Endothelial cell of umbilical vein (primary cell): ENCODE measurements around the gene CHRNA1. TPM values are rescaled to one million over a fixed set of nuclear protein-coding genes. Genes with fewer than 3 reads are reported as not detected.
A peak's percentile ranks its signal among the peaks of the same experiment; 100 is the strongest.

Source experiments
- BruUV-seq: library from RNA; stranded (reverse); fragments of 400-500 nt; replicated peaks from 2 replicates; lab custom pipeline; 2021; lab: Mats Ljungman, UMichigan
- CTCF ChIA-PET: fragments of 300-600, 350-600 bp; sonication (Branson Sonifier 250); formaldehyde crosslinking; loops from one replicate; lab custom pipeline; 2021; ENCODE audit warnings: antibody characterized with exemption, inconsistent platforms; lab: Charles Lee
- POLR2A ChIA-PET: fragments of 300-600, 350-600 bp; sonication (Branson Sonifier 250); formaldehyde crosslinking; loops from one replicate; lab custom pipeline; 2021; ENCODE audit warnings: antibody characterized with exemption, inconsistent platforms; lab: Charles Lee
- DNase-seq: peaks from one replicate; pipeline ENCODE4 v3.0.0-alpha.2; 2011; ENCODE audit warnings: low read depth, low spot score
- FAIRE-seq: peaks from 2 replicates; lab custom pipeline; 2011; peaks lifted over from hg19 to GRCh38; lab: Jason Lieb, UNC
- H2AFZ ChIP-seq: 2 replicates; pipeline ENCODE4 v1.6.0; 2012; ENCODE audit warnings: low read depth, low read length, control low read depth, inconsistent platforms
- H3K27ac ChIP-seq: 2 replicates; pipeline ENCODE4 v1.5.1; 2011; ENCODE audit warnings: low read depth, mild to moderate bottlenecking, control low read depth, low read length, moderate library complexity; ENCODE audit not compliant: insufficient read depth
- H3K27me3 ChIP-seq, 2 experiments: 2 replicates each; pipeline versions ENCODE4 v1.6.0 to v1.6.1; 2011; ENCODE audit warnings: low read length in 2 of 2, mixed read lengths in 1 of 2; ENCODE audit not compliant: control insufficient read depth in 2 of 2, insufficient read depth in 2 of 2
- H3K36me3 ChIP-seq, 2 experiments: 2 replicates in 1 of 2; 3 replicates in 1 of 2; pipeline ENCODE4 v1.5.1; 2011; ENCODE audit warnings: low read length in 2 of 2, mild to moderate bottlenecking in 1 of 2, moderate library complexity in 1 of 2; ENCODE audit not compliant: control insufficient read depth in 2 of 2, insufficient read depth in 2 of 2; ENCODE audit errors: extremely low read depth in 1 of 2
- H3K4me1 ChIP-seq: 3 replicates; pipeline ENCODE4 v1.5.1; 2011; ENCODE audit warnings: mild to moderate bottlenecking, low read length; ENCODE audit not compliant: control insufficient read depth, insufficient read depth; ENCODE audit errors: extremely low read depth
- H3K4me2 ChIP-seq: 2 replicates; pipeline ENCODE4 v1.6.1; 2011; ENCODE audit warnings: low read length, control low read depth, mixed read lengths; ENCODE audit not compliant: insufficient read depth
- H3K4me3 ChIP-seq, 3 experiments: fragments of 200-600 bp in 1 of 3; sonication (generic), shearing (Covaris generic) in 1 of 3; replicated peaks in 1 of 3; 2 replicates each; pipeline ENCODE4 v1.5.1; 2011 to 2016; ENCODE audit warnings: control low read depth in 3 of 3, low read length in 3 of 3, mild to moderate bottlenecking in 2 of 3, inconsistent platforms in 1 of 3, low read depth in 1 of 3, moderate library complexity in 1 of 3; ENCODE audit not compliant: insufficient read depth in 1 of 3
- H3K79me2 ChIP-seq: 2 replicates; pipeline ENCODE4 v1.6.0; 2012; ENCODE audit warnings: low read length, inconsistent platforms; ENCODE audit not compliant: control insufficient read depth, insufficient read depth
- H3K9ac ChIP-seq: replicated peaks from 2 replicates; pipeline ENCODE3; 2011; ENCODE audit warnings: low read length, control low read depth; ENCODE audit not compliant: insufficient read depth; ENCODE audit errors: extremely low read depth
- H3K9me1 ChIP-seq: replicated peaks from 3 replicates; pipeline ENCODE4 v1.6.0; 2011; ENCODE audit warnings: mild to moderate bottlenecking, low read length; ENCODE audit not compliant: control insufficient read depth, insufficient read depth; ENCODE audit errors: extremely low read depth
- H3K9me3 ChIP-seq: replicated peaks from 2 replicates; pipeline ENCODE4 v1.5.1; 2012; ENCODE audit warnings: low read length, inconsistent platforms; ENCODE audit not compliant: control insufficient read depth, insufficient read depth
- H4K20me1 ChIP-seq: replicated peaks from 2 replicates; pipeline ENCODE3; 2011; ENCODE audit warnings: mild to moderate bottlenecking, low read length; ENCODE audit not compliant: control insufficient read depth, insufficient read depth; ENCODE audit errors: extremely low read depth
- EZH2 ChIP-seq: IDR thresholded peaks from 2 replicates; pipeline ENCODE4 v1.6.1; 2012; ENCODE audit warnings: borderline replicate concordance, low read depth, mild to moderate bottlenecking, moderate library complexity, low read length, inconsistent platforms; ENCODE audit not compliant: severe bottlenecking
- FOS ChIP-seq: IDR thresholded peaks from 2 replicates; pipeline ENCODE4 v1.6.1; 2011; ENCODE audit warnings: mild to moderate bottlenecking, low read length, moderate library complexity, borderline replicate concordance; ENCODE audit not compliant: insufficient read depth
- JUN ChIP-seq: IDR thresholded peaks from 2 replicates; pipeline ENCODE4 v1.6.1; 2011; ENCODE audit warnings: borderline replicate concordance, low read depth; ENCODE audit not compliant: insufficient read length, insufficient read depth
- dilution Hi-C: fragments of 300-500 bp; cut with MboI; formaldehyde crosslinking; loops from one replicate; pipeline ENCODE4 v1.15.0; 2019; ENCODE audit warnings: low sequenced_read_pairs; ENCODE audit not compliant: extremely low pct_ligation_motif_present
- intact Hi-C: fragments of 100-400 bp; cut with micrococcal nuclease; formaldehyde crosslinking; loops from one replicate; pipeline ENCODE4 v1.10.0; 2022
- polyA plus RNA-seq, 4 experiments: library from polyadenylated mRNA; depleted of rRNA in 3 of 4; stranded (reverse) in 3 of 4; unstranded in 1 of 4; fragments of >200 nt; gene quantifications; 2 replicates each; pipeline versions ENCODE4 v1.2.1 to v1.2.3, GENCODE V29; 2011 to 2012; ENCODE audit warnings: missing spikeins in 1 of 4
- total RNA-seq: library from RNA; stranded (reverse); gene quantifications from 2 replicates; pipeline ENCODE4 v1.2.3, GENCODE V29; 2021
- TF ChIP-seq, protein P1 (sequence below), 2 donors: IDR thresholded peaks; 1 replicate in 1 of 2; 2 replicates in 1 of 2; pipeline ENCODE4 v1.5.1; 2011; ENCODE audit warnings: low read length in 2 of 2, mild to moderate bottlenecking in 2 of 2, moderate library complexity in 2 of 2, control low read depth in 1 of 2, inconsistent platforms in 1 of 2, low read depth in 1 of 2; ENCODE audit not compliant: insufficient read depth in 1 of 2; ENCODE audit errors: extremely low read depth in 1 of 2

CHRNA1 gene
- total and polyA plus RNA-seq, 2 donors (not counting 3 experiments of a cell fraction or from before 2014, with no cell fraction given), result 11.3 to 18.2 TPM

GRCh38 chr2:174730698-174731018 is 33.6 kb downstream of the CHRNA1 start:
- Histone ChIP-seq H3K4me2 (peak overlapping the region; percentile 41), H3K4me3 (no peak overlapping the region), H3K9ac (no peak overlapping the region), H3K36me3 (no peaks in the 10 kb centered on the region), H2AFZ (peak overlapping the region; percentile 93), H3K27ac (no peak overlapping the region), H3K27me3 (peaks cover 15 to 19% of the 10 kb centered on the region in 2 experiments), H4K20me1 (no peaks in the 10 kb centered on the region), H3K4me1 (peaks cover 8% of the 10 kb centered on the region), H3K9me1 (no peaks in the 10 kb centered on the region), H3K9me3 (no peaks in the 10 kb centered on the region), H3K79me2 (no peaks in the 10 kb centered on the region)
- ChIA-PET POLR2A (no interaction called here), CTCF (interaction anchor here (0.9 to 2.0 kb wide), 4 partner anchors 17 to 35 kb away, joined by 3 to 11 read pairs (median 8); no protein-coding TSS in a partner anchor)
- intact Hi-C loops (no loop called here), dilution Hi-C loops (no loop called here)
- no peak for DNase-seq
- no peak for TF ChIP-seq EZH2
- TF ChIP-seq JUN, result no peak
- TF ChIP-seq, protein P1, sequence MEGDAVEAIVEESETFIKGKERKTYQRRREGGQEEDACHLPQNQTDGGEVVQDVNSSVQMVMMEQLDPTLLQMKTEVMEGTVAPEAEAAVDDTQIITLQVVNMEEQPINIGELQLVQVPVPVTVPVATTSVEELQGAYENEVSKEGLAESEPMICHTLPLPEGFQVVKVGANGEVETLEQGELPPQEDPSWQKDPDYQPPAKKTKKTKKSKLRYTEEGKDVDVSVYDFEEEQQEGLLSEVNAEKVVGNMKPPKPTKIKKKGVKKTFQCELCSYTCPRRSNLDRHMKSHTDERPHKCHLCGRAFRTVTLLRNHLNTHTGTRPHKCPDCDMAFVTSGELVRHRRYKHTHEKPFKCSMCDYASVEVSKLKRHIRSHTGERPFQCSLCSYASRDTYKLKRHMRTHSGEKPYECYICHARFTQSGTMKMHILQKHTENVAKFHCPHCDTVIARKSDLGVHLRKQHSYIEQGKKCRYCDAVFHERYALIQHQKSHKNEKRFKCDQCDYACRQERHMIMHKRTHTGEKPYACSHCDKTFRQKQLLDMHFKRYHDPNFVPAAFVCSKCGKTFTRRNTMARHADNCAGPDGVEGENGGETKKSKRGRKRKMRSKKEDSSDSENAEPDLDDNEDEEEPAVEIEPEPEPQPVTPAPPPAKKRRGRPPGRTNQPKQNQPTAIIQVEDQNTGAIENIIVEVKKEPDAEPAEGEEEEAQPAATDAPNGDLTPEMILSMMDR (IDR thresholded peaks at IDR 0.05; ENCODE audit: extremely low read depth in 1 of 2, insufficient read depth in 1 of 2, low read depth in 1 of 2, low read length in 2 of 2), result no peak
- no peak for TF ChIP-seq FOS
- BruUV-seq, result no TSS peak
- FAIRE-seq, result no peak
